Panc1 (cell line): ENCODE data around the gene HS2ST1. TPM values are rescaled to one million over a fixed set of nuclear protein-coding genes. Genes with fewer than 3 reads are reported as not detected.
A peak's percentile ranks its signal among the peaks of the same experiment; 100 is the strongest.

ENCODE experiments used
- ATAC-seq: fragments of 200-7000 bp; cut with Tn5 transposase; 2 replicates; pipeline ENCODE4 v1.9.1; 2020; ENCODE audit warnings: mild to moderate bottlenecking, moderate library complexity
- BruUV-seq: library from RNA; stranded (reverse); fragments of 400-500 nt; replicated peaks from 2 replicates; lab custom pipeline; 2021; lab: Mats Ljungman, UMichigan
- CTCF ChIA-PET: fragments of 300-600 bp; sonication (Branson Sonifier 250); formaldehyde crosslinking; loops from one replicate; lab custom pipeline; 2022; ENCODE audit warnings: antibody characterized with exemption; lab: Charles Lee
- POLR2A ChIA-PET: fragments of 300-600 bp; sonication (Branson Sonifier 250); formaldehyde crosslinking; loops from one replicate; lab custom pipeline; 2022; ENCODE audit warnings: antibody characterized with exemption; lab: Charles Lee
- DNase-seq: peaks from one replicate; pipeline ENCODE4 v3.0.0-alpha.2; 2010; ENCODE audit warnings: low read depth, low spot score
- H3K27ac ChIP-seq: 2 replicates; pipeline ENCODE4 v1.5.1; 2011; ENCODE audit warnings: mild to moderate bottlenecking, low read length, inconsistent platforms
- H3K27me3 ChIP-seq: fragments of 200-500 bp; sonication (Bioruptor generic); 2 replicates; pipeline ENCODE4 v1.6.0; 2014; ENCODE audit warnings: low read length, inconsistent platforms; ENCODE audit not compliant: control insufficient read depth, insufficient read depth
- H3K36me3 ChIP-seq: fragments of 200-500 bp; sonication (Bioruptor generic); 2 replicates; pipeline ENCODE4 v1.5.1; 2014; ENCODE audit warnings: inconsistent platforms, mild to moderate bottlenecking, low read length, moderate library complexity; ENCODE audit not compliant: control insufficient read depth, insufficient read depth
- H3K4me1 ChIP-seq: 2 replicates; pipeline ENCODE4 v1.5.1; 2011; ENCODE audit warnings: inconsistent platforms, mild to moderate bottlenecking, low read length, moderate library complexity; ENCODE audit not compliant: control insufficient read depth, insufficient read depth
- H3K4me3 ChIP-seq, 2 experiments: 2 replicates each; pipeline ENCODE4 v1.5.1; 2011 to 2012; ENCODE audit warnings: low read depth in 2 of 2, low read length in 2 of 2, mild to moderate bottlenecking in 2 of 2, inconsistent platforms in 1 of 2, moderate library complexity in 1 of 2
- H3K9me3 ChIP-seq: fragments of 200-500 bp; sonication (Bioruptor generic); 2 replicates; pipeline ENCODE4 v1.5.1; 2014; ENCODE audit warnings: low read depth, mild to moderate bottlenecking, inconsistent platforms, low read length, moderate library complexity; ENCODE audit not compliant: control insufficient read depth, insufficient read depth
- POLR2AphosphoS5 ChIP-seq: IDR thresholded peaks from 2 replicates; pipeline ENCODE4 v1.6.1; 2012; ENCODE audit warnings: mild to moderate bottlenecking, low read depth, low read length, moderate library complexity
- SIN3A ChIP-seq: IDR thresholded peaks from 2 replicates; pipeline ENCODE4 v1.6.1; 2012; ENCODE audit warnings: low read depth, mild to moderate bottlenecking, low read length, moderate library complexity, borderline replicate concordance; ENCODE audit not compliant: insufficient read depth
- TCF7L2 ChIP-seq: IDR thresholded peaks from 2 replicates; pipeline ENCODE4 v1.6.1; 2011; ENCODE audit warnings: mild to moderate bottlenecking, low read depth, low read length, inconsistent platforms
- in situ Hi-C: cut with HindIII; loops from 2 replicates; pipeline ENCODE4 v1.10.0; 2016; ENCODE audit warnings: low sequenced_read_pairs, low pct_unique_long_range_greater_than_20kb
- intact Hi-C: fragments of 100-400 bp; cut with micrococcal nuclease; formaldehyde crosslinking; loops from one replicate; pipeline ENCODE4 v1.10.0; 2022; ENCODE audit not compliant: unreplicated experiment
- total RNA-seq: library from RNA; stranded (reverse); gene quantifications from one replicate; pipeline ENCODE4 v1.2.1, GENCODE V29; 2021; ENCODE audit not compliant: unreplicated experiment
- TF ChIP-seq, protein P1 (sequence below), 2 experiments: IDR thresholded peaks; 2 replicates each; pipeline ENCODE4 v1.6.1; 2011 to 2012; ENCODE audit warnings: low read depth in 2 of 2, control low read depth in 1 of 2, low read length in 1 of 2, mild to moderate bottlenecking in 1 of 2, moderate library complexity in 1 of 2; ENCODE audit not compliant: insufficient read depth in 1 of 2
- TF ChIP-seq, protein P2 (sequence below): fragments of 450-650 bp; IDR thresholded peaks from 2 replicates; pipeline ENCODE4 v1.5.1; 2017; ENCODE audit warnings: mild to moderate bottlenecking

HS2ST1 gene
- total RNA-seq, 1 experiment from 2014 or later, result 81.0 TPM

DNA sequence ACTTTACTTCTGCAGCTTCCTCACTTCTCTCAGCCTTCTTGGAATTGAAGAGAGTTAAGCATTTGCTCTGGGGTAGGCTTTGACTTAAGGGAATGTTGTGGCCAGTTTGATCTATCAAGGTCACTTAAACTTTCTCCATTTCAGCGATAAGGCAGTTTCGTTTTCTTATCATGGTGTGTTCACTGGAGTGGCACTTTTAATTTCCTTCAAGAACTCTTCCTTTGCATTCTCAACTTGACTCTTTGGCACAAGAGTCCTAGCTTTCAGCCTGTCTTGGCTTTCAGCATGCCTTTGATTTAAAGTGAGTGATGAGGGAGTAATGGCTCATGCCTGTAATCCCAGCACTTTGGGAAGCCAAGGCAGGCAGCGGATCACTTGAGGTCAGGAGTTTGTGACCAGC lies 38.7 kb downstream of the HS2ST1 start:
- Histone ChIP-seq H3K27ac (no peak overlapping the region; the same call in 1 of the 2 replicates), H3K36me3 (no peaks in the 10 kb centered on the region), H3K27me3 (no peaks in the 10 kb centered on the region), H3K4me3 (no peak overlapping the region), H3K4me1 (0 out of 2 replicates have a peak, but pooled peaks cover 3% of the 10 kb centered on the region), H3K9me3 (no peaks in the 10 kb centered on the region)
- DNase-seq (no peak), ATAC-seq (peak; percentile 34; the same call in 1 of the 2 replicates)
- TF ChIP-seq, protein P1, sequence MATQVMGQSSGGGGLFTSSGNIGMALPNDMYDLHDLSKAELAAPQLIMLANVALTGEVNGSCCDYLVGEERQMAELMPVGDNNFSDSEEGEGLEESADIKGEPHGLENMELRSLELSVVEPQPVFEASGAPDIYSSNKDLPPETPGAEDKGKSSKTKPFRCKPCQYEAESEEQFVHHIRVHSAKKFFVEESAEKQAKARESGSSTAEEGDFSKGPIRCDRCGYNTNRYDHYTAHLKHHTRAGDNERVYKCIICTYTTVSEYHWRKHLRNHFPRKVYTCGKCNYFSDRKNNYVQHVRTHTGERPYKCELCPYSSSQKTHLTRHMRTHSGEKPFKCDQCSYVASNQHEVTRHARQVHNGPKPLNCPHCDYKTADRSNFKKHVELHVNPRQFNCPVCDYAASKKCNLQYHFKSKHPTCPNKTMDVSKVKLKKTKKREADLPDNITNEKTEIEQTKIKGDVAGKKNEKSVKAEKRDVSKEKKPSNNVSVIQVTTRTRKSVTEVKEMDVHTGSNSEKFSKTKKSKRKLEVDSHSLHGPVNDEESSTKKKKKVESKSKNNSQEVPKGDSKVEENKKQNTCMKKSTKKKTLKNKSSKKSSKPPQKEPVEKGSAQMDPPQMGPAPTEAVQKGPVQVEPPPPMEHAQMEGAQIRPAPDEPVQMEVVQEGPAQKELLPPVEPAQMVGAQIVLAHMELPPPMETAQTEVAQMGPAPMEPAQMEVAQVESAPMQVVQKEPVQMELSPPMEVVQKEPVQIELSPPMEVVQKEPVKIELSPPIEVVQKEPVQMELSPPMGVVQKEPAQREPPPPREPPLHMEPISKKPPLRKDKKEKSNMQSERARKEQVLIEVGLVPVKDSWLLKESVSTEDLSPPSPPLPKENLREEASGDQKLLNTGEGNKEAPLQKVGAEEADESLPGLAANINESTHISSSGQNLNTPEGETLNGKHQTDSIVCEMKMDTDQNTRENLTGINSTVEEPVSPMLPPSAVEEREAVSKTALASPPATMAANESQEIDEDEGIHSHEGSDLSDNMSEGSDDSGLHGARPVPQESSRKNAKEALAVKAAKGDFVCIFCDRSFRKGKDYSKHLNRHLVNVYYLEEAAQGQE (IDR thresholded peaks at IDR 0.05; ENCODE audit: insufficient read depth in 1 of 2, low read depth in 2 of 2, low read length in 1 of 2), result no peak
- TF ChIP-seq TCF7L2 (no peak), POLR2AphosphoS5 (no peak), SIN3A (no peak)
- TF ChIP-seq, protein P2, sequence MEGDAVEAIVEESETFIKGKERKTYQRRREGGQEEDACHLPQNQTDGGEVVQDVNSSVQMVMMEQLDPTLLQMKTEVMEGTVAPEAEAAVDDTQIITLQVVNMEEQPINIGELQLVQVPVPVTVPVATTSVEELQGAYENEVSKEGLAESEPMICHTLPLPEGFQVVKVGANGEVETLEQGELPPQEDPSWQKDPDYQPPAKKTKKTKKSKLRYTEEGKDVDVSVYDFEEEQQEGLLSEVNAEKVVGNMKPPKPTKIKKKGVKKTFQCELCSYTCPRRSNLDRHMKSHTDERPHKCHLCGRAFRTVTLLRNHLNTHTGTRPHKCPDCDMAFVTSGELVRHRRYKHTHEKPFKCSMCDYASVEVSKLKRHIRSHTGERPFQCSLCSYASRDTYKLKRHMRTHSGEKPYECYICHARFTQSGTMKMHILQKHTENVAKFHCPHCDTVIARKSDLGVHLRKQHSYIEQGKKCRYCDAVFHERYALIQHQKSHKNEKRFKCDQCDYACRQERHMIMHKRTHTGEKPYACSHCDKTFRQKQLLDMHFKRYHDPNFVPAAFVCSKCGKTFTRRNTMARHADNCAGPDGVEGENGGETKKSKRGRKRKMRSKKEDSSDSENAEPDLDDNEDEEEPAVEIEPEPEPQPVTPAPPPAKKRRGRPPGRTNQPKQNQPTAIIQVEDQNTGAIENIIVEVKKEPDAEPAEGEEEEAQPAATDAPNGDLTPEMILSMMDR, result no peak
- in situ Hi-C loops, result no loop called here
- no TSS peak for BruUV-seq
- POLR2A ChIA-PET, result interaction anchor here (0.7 kb wide), 1 partner anchor 40 kb away, joined by 12 read pairs; no protein-coding TSS in a partner anchor
- CTCF ChIA-PET, result interaction anchor here (0.6 kb wide), 1 partner anchor 55 kb away, joined by 4 read pairs; no protein-coding TSS in a partner anchor
- intact Hi-C loops, result no loop called here

GRCh38 chr1:86955678-86956077 lies 41.2 kb downstream of the HS2ST1 start:
- intact Hi-C loops, result no loop called here
- CTCF ChIA-PET, result interaction anchor here (0.6 kb wide), 1 partner anchor 10 kb away, joined by 3 read pairs; no protein-coding TSS in a partner anchor
- H3K27me3 ChIP-seq, result no peaks in the 10 kb centered on the region
- no peak overlapping the region for H3K27ac ChIP-seq
- no peak overlapping the region for H3K4me3 ChIP-seq
- H3K4me1 ChIP-seq, result 0 out of 2 replicates have a peak, but pooled peaks cover 3% of the 10 kb centered on the region
- POLR2A ChIA-PET, result no interaction called here
- DNase-seq, result no peak
- no peaks in the 10 kb centered on the region for H3K36me3 ChIP-seq
- H3K9me3 ChIP-seq, result no peaks in the 10 kb centered on the region
- in situ Hi-C loops, result no loop called here
- no peak for TF ChIP-seq SIN3A
- TF ChIP-seq, protein P2, result no peak
- no peak for TF ChIP-seq POLR2AphosphoS5
- no peak for ATAC-seq
- BruUV-seq, result no TSS peak
